ENCODE data around the gene SPOPL.

The SPOPL gene

GRCh38 chr2:138602166-138602460, 100.5 kb downstream of the SPOPL start:
- peak; percentile 65 for DNase-seq

- no peak for DNase-seq
Observed at GRCh38 chr2:138607746-138608145, 106.2 kb downstream of the SPOPL start.

GRCh38 chr2:138609446-138609845, 107.9 kb downstream of the SPOPL start:
- no peak for DNase-seq

GRCh38 chr2:138610201-138610953, 108.8 kb downstream of the SPOPL start:
- no peak for DNase-seq

GRCh38 chr2:138615257-138615656, 113.7 kb downstream of the SPOPL start:
- DNase-seq = no peak

GRCh38 chr2:138617026-138617425, 115.5 kb downstream of the SPOPL start:
- no peak for DNase-seq

GRCh38 chr2:138618971-138619370, 117.4 kb downstream of the SPOPL start:
- peak; percentile 19 for DNase-seq

- no peak for DNase-seq
Observed at GRCh38 chr2:138620431-138620830, 118.9 kb downstream of the SPOPL start.

- DNase-seq = no peak
Observed at GRCh38 chr2:138621139-138621538, 119.6 kb downstream of the SPOPL start.

- DNase-seq = no peak
Observed at GRCh38 chr2:138622613-138623012, 121.0 kb downstream of the SPOPL start.

Data from femur (tissue), 1 donor.